H9 (cell line): Measurements from ENCODE around the gene RTN4R. TPM values are rescaled to one million over a fixed set of nuclear protein-coding genes. Genes with fewer than 3 reads are reported as not detected.
"Not testable (repeated sequence)": the region's sequence is repeated elsewhere in the genome, so short reads cannot be mapped to it uniquely, and the experiment has no call there.

ENCODE experiments used
- DNase-seq: peaks from one replicate; pipeline ENCODE4 v3.0.0-alpha.2; 2017
- H2AFZ ChIP-seq: one replicate; pipeline ENCODE4 v1.6.1; 2013; ENCODE audit warnings: mild to moderate bottlenecking, low read length, control low read depth, moderate library complexity
- H2AK5ac ChIP-seq: 2 replicates; pipeline ENCODE4 v1.6.1; 2013; ENCODE audit warnings: low read length, control low read depth, mixed read lengths; ENCODE audit not compliant: insufficient read length
- H2BK120ac ChIP-seq: one replicate; pipeline ENCODE4 v1.6.1; 2013; ENCODE audit warnings: low read depth, mild to moderate bottlenecking, low read length, control low read depth, inconsistent platforms; ENCODE audit not compliant: poor library complexity, severe bottlenecking
- H2BK12ac ChIP-seq: 2 replicates; pipeline ENCODE4 v1.6.1; 2013; ENCODE audit warnings: low read length, control low read depth, mixed read lengths, low read depth; ENCODE audit not compliant: insufficient read length
- H2BK15ac ChIP-seq: 2 replicates; pipeline ENCODE4 v1.6.1; 2013; ENCODE audit warnings: low read depth, low read length, control low read depth
- H2BK20ac ChIP-seq: one replicate; pipeline ENCODE4 v1.6.1; 2013; ENCODE audit warnings: low read depth, mild to moderate bottlenecking, low read length, control low read depth, inconsistent platforms; ENCODE audit not compliant: poor library complexity, severe bottlenecking
- H2BK5ac ChIP-seq: 2 replicates; pipeline ENCODE4 v1.6.1; 2013; ENCODE audit warnings: low read length, control low read depth, mixed read lengths; ENCODE audit not compliant: insufficient read length
- H3K14ac ChIP-seq: 2 replicates; pipeline ENCODE4 v1.6.1; 2013; ENCODE audit warnings: low read length, control low read depth; ENCODE audit not compliant: insufficient read depth
- H3K18ac ChIP-seq: 2 replicates; pipeline ENCODE4 v1.6.1; 2013; ENCODE audit warnings: low read depth, mild to moderate bottlenecking, mixed read lengths, low read length, control low read depth; ENCODE audit not compliant: insufficient read length
- H3K23ac ChIP-seq: 2 replicates; pipeline ENCODE4 v1.6.1; 2013; ENCODE audit warnings: low read length, control low read depth, mixed read lengths, low read depth; ENCODE audit not compliant: insufficient read length
- H3K23me2 ChIP-seq: 2 replicates; pipeline ENCODE4 v1.6.1; 2013; ENCODE audit warnings: low read depth, mild to moderate bottlenecking, mixed read lengths, low read length, control low read depth; ENCODE audit not compliant: insufficient read length, poor library complexity, severe bottlenecking
- H3K27ac ChIP-seq: 2 replicates; pipeline ENCODE4 v1.5.1; 2013; ENCODE audit warnings: low read length, control low read depth, mixed read lengths, low read depth; ENCODE audit not compliant: insufficient read length
- H3K27me3 ChIP-seq: 2 replicates; pipeline ENCODE4 v1.6.1; 2013; ENCODE audit warnings: low read length, control low read depth, inconsistent platforms; ENCODE audit not compliant: insufficient read depth
- H3K4ac ChIP-seq: 2 replicates; pipeline ENCODE4 v1.6.1; 2013; ENCODE audit warnings: low read depth, mild to moderate bottlenecking, control low read depth, inconsistent platforms, low read length, moderate library complexity
- H3K4me1 ChIP-seq: 2 replicates; pipeline ENCODE4 v1.6.1; 2013; ENCODE audit warnings: low read length, control low read depth, inconsistent platforms; ENCODE audit not compliant: insufficient read depth
- H3K4me2 ChIP-seq: 2 replicates; pipeline ENCODE4 v1.6.1; 2013; ENCODE audit warnings: low read length, control low read depth, mixed read lengths; ENCODE audit not compliant: insufficient read length, insufficient read depth
- H3K56ac ChIP-seq: 2 replicates; pipeline ENCODE4 v1.6.1; 2013; ENCODE audit warnings: low read depth, mild to moderate bottlenecking, mixed read lengths, low read length, control low read depth; ENCODE audit not compliant: insufficient read length
- H3K79me1 ChIP-seq: 2 replicates; pipeline ENCODE4 v1.6.1; 2013; ENCODE audit warnings: low read depth, mild to moderate bottlenecking, moderate library complexity, low read length, control low read depth, inconsistent platforms; ENCODE audit not compliant: insufficient read depth, poor library complexity, severe bottlenecking
- H3K79me2 ChIP-seq: 2 replicates; pipeline ENCODE4 v1.6.1; 2013; ENCODE audit warnings: low read length, control low read depth, inconsistent platforms; ENCODE audit not compliant: insufficient read depth
- H3K9ac ChIP-seq: 2 replicates; pipeline ENCODE4 v1.6.1; 2013; ENCODE audit warnings: low read length, control low read depth, mixed read lengths; ENCODE audit not compliant: insufficient read length; ENCODE audit errors: extremely low read depth
- H3K9me3 ChIP-seq: one replicate; pipeline ENCODE4 v1.6.1; 2013; ENCODE audit warnings: low read depth, low read length, inconsistent platforms; ENCODE audit not compliant: control insufficient read depth
- H3T11ph ChIP-seq: one replicate; pipeline ENCODE4 v1.6.1; 2013; ENCODE audit warnings: mild to moderate bottlenecking, low read length, control low read depth, inconsistent platforms
- H4K20me1 ChIP-seq: one replicate; pipeline ENCODE4 v1.6.1; 2013; ENCODE audit not compliant: control insufficient read depth, insufficient read length, insufficient read depth
- H4K5ac ChIP-seq: 2 replicates; pipeline ENCODE4 v1.6.1; 2013; ENCODE audit warnings: low read depth, mild to moderate bottlenecking, mixed read lengths, low read length, control low read depth; ENCODE audit not compliant: insufficient read length
- H4K8ac ChIP-seq: replicated peaks from 2 replicates; pipeline ENCODE4 v1.6.1; 2013; ENCODE audit warnings: low read length, control low read depth, mixed read lengths, low read depth; ENCODE audit not compliant: insufficient read length
- H4K91ac ChIP-seq: 2 replicates; pipeline ENCODE4 v1.6.1; 2013; ENCODE audit warnings: low read depth, mild to moderate bottlenecking, moderate library complexity, mixed read lengths, low read length, control low read depth; ENCODE audit not compliant: insufficient read length
- H3K27ac Mint-ChIP-seq, 3 experiments: 2 replicates in 2 of 3; 3 replicates in 1 of 3; pipeline ENCODE4 v1.8.0; 2020 to 2021; ENCODE audit warnings: mixed read lengths in 3 of 3, mild to moderate bottlenecking in 1 of 3, moderate library complexity in 1 of 3
- H3K27me3 Mint-ChIP-seq: 2 replicates; pipeline ENCODE4 v1.8.0; 2021; ENCODE audit warnings: low read depth, mild to moderate bottlenecking, moderate library complexity, mixed read lengths
- H3K36me3 Mint-ChIP-seq, 3 experiments: 2 replicates in 2 of 3; 3 replicates in 1 of 3; pipeline ENCODE4 v1.8.0; 2020 to 2021; ENCODE audit warnings: low read depth in 3 of 3, mixed read lengths in 3 of 3; ENCODE audit not compliant: insufficient read depth in 1 of 3
- H3K4me1 Mint-ChIP-seq, 2 experiments: 2 replicates each; pipeline ENCODE4 v1.8.0; 2020; ENCODE audit warnings: mixed read lengths in 2 of 2
- H3K4me3 Mint-ChIP-seq, 2 experiments: 2 replicates in 1 of 2; 3 replicates in 1 of 2; pipeline ENCODE4 v1.8.0; 2020 to 2021; ENCODE audit warnings: mild to moderate bottlenecking in 2 of 2, mixed read lengths in 2 of 2, moderate library complexity in 1 of 2
- H3K9me3 Mint-ChIP-seq, 2 experiments: 2 replicates in 1 of 2; 3 replicates in 1 of 2; pipeline ENCODE4 v1.8.0; 2020; ENCODE audit warnings: mild to moderate bottlenecking in 2 of 2, mixed read lengths in 2 of 2, moderate library complexity in 1 of 2
- CTCF ChIP-seq: fragments of 200-600 bp; sonication (generic); conservative IDR thresholded peaks from 3 replicates; pipeline ENCODE4 v1.8.0; 2021; ENCODE audit warnings: antibody characterized with exemption, mild to moderate bottlenecking
- WGBS: extraction: QIAGEN DNeasy Blood & Tissue Kit; methylation state at CpG from one replicate; pipeline ENCODE4 v1.1.7; 2013; ENCODE audit warnings: missing lambda C conversion rate, low lambda C conversion rate, mixed read lengths; ENCODE audit not compliant: insufficient read length; ENCODE audit errors: extremely low coverage; 5-methylcytosine and 5-hydroxymethylcytosine counted together
- total RNA-seq: library from RNA; stranded (reverse); gene quantifications from 2 replicates; pipeline ENCODE4 v1.2.1, GENCODE V29; 2021

The RTN4R gene
- total RNA-seq, 1 experiment from 2014 or later = 19.0 TPM

GRCh38 chr22:20315337-20316216, 47.5 kb upstream of the RTN4R start:
- H2BK15ac ChIP-seq = no peak overlapping the region
- no peak overlapping the region for H3K14ac ChIP-seq
- H4K20me1 ChIP-seq = no peaks in the 10 kb centered on the region
- no peak overlapping the region for H4K91ac ChIP-seq
- Mint-ChIP-seq H3K27ac (no peak overlapping the region), H3K36me3 (no peaks in the 10 kb centered on the region), H3K9me3 (no peaks in the 10 kb centered on the region), H3K4me1 (peaks cover 14 to 15% of the 10 kb centered on the region in 2 experiments), H3K27me3 (no peaks in the 10 kb centered on the region), H3K4me3 (no peak overlapping the region)
- H3K23me2 ChIP-seq = no peaks in the 10 kb centered on the region
- no peak overlapping the region for H2AFZ ChIP-seq
- no CpG with 5 or more reads among the region's 25 CpGs for WGBS
- H3K27me3 ChIP-seq = no peaks in the 10 kb centered on the region
- peaks cover 4% of the 10 kb centered on the region for H3K4me1 ChIP-seq
- H4K8ac ChIP-seq = no peak overlapping the region
- H2BK120ac ChIP-seq = no peak overlapping the region
- H3K4me2 ChIP-seq = no peak overlapping the region
- no peak overlapping the region for H4K5ac ChIP-seq
- no peak overlapping the region for H2BK20ac ChIP-seq
- no peak overlapping the region for H3K56ac ChIP-seq
- H2BK12ac ChIP-seq = no peak overlapping the region
- no peak for TF ChIP-seq CTCF
- DNase-seq = peak; percentile 20
- no peak overlapping the region for H3K18ac ChIP-seq
- H2AK5ac ChIP-seq = no peak overlapping the region
- no peaks in the 10 kb centered on the region for H3K9me3 ChIP-seq
- H3K23ac ChIP-seq = no peak overlapping the region
- no peak overlapping the region for H2BK5ac ChIP-seq
- H3K9ac ChIP-seq = no peak overlapping the region
- H3K79me2 ChIP-seq = peaks cover 3% of the 10 kb centered on the region; the same call in 1 of the 2 replicates
- no peak overlapping the region for H3K27ac ChIP-seq
- H3K79me1 ChIP-seq = no peaks in the 10 kb centered on the region
- no peak overlapping the region for H3T11ph ChIP-seq
- H3K4ac ChIP-seq = no peak overlapping the region

GRCh38 chr22:20314741-20315336, 46.7 kb upstream of the RTN4R start:
- not testable (repeated sequence) for H4K8ac ChIP-seq, H2BK12ac ChIP-seq, H3K79me2 ChIP-seq, H2BK120ac ChIP-seq, H2AK5ac ChIP-seq, H3K27ac Mint-ChIP-seq, H4K20me1 ChIP-seq, H3K79me1 ChIP-seq, H3T11ph ChIP-seq, H3K27me3 Mint-ChIP-seq, H2BK5ac ChIP-seq, H3K9me3 ChIP-seq, H2AFZ ChIP-seq, H3K9me3 Mint-ChIP-seq, H3K36me3 Mint-ChIP-seq, H3K27ac ChIP-seq, H2BK20ac ChIP-seq, H2BK15ac ChIP-seq, H3K23ac ChIP-seq, H3K27me3 ChIP-seq, H3K9ac ChIP-seq, H3K18ac ChIP-seq, H3K56ac ChIP-seq, H3K23me2 ChIP-seq, H3K4me2 ChIP-seq, H3K4me3 Mint-ChIP-seq, H4K91ac ChIP-seq, H3K4me1 ChIP-seq, H4K5ac ChIP-seq, H3K14ac ChIP-seq, H3K4ac ChIP-seq
- DNase-seq = peak; percentile 15
- WGBS = no CpG with 5 or more reads among the region's 12 CpGs
- H3K4me1 Mint-ChIP-seq = peaks cover 14% of the 10 kb centered on the region in 2 experiments
